GM18502 (cell line): ENCODE results near the gene PRR7.
A peak's percentile ranks its signal among the peaks of the same experiment; 100 is the strongest.

ENCODE experiments used
- ATAC-seq: cut with Tn5 transposase; IDR thresholded peaks from one replicate; pipeline ENCODE4 v1.9.1; 2021; ENCODE audit warnings: mild to moderate bottlenecking; ENCODE audit not compliant: unreplicated experiment, poor library complexity

The PRR7 gene

DNA sequence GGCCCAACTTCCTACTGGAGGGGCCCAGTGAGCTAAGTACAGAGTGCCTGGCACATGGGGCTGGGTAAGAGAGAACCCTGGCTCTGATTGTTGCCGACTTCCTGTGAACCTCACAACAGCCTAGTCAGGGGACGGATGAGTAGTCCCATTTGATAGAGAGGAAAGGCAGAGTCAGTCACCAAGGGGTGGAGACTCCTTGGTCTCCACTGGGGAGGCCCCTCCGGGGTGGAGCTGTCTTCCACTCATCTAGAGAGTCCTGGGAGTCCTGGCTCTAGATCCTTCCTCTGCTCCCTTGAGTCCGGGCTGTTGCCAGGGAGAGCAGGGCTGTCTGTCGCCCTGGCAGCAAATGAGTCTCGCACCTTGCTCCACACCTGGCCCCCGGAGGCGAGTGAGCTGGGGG, 12.2 kb upstream of the PRR7 start:
- no peak for ATAC-seq

- no peak for ATAC-seq
Observed at GRCh38 chr5:177434942-177435738, 11.5 kb upstream of the PRR7 start.

DNA sequence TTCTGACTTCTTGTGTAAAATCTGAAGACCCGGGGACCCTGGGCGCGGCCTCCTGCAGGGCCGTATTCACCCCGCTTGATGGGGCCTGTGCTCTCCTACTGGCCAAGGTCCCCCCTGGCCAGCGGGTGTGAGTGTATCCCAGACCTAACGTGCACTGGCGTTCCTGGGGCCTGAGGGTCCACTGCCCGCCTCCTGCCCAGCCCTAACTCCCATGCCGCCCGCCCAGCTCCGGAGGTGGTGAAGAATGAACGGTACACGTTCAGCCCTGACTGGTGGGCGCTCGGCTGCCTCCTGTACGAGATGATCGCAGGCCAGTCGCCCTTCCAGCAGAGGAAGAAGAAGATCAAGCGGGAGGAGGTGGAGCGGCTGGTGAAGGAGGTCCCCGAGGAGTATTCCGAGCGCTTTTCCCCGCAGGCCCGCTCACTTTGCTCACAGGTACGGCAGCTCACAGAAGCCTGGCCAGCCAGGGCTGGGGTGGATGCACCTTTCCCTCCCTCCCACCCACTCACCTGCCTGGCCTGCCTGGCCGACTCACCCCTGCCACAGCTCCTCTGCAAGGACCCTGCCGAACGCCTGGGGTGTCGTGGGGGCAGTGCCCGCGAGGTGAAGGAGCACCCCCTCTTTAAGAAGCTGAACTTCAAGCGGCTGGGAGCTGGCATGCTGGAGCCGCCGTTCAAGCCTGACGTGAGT, 10.6 kb upstream of the PRR7 start:
- ATAC-seq: no peak

GRCh38 chr5:177437623-177438022, 9.0 kb upstream of the PRR7 start:
- no peak for ATAC-seq

- ATAC-seq: no peak
Observed at GRCh38 chr5:177438468-177438867, 8.1 kb upstream of the PRR7 start.

DNA sequence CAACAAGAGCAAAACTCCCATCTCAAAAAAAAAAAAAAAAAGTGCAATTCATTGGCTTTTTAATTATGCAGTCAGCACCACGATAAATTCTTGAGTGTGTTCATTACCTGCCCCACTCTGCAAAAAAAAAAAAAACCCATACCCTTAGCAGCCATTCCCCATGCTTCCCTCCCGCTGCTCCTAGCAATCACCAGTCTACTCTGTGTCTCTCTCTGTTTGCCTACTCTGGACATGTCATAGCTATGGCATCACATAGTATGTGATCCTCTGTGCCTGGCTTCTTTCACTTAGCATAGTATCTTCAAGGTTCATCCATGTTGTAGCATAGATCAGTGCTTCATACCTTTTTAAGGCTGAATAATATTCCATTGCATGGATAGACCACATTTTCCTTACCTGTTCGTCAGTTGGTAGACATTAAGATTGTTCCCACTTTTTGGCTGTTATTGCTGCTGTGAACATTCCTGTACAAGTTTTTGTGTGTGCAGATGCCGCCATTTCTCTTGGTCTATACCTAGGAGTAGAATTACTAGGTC, 7.0 kb upstream of the PRR7 start:
- no peak for ATAC-seq

DNA sequence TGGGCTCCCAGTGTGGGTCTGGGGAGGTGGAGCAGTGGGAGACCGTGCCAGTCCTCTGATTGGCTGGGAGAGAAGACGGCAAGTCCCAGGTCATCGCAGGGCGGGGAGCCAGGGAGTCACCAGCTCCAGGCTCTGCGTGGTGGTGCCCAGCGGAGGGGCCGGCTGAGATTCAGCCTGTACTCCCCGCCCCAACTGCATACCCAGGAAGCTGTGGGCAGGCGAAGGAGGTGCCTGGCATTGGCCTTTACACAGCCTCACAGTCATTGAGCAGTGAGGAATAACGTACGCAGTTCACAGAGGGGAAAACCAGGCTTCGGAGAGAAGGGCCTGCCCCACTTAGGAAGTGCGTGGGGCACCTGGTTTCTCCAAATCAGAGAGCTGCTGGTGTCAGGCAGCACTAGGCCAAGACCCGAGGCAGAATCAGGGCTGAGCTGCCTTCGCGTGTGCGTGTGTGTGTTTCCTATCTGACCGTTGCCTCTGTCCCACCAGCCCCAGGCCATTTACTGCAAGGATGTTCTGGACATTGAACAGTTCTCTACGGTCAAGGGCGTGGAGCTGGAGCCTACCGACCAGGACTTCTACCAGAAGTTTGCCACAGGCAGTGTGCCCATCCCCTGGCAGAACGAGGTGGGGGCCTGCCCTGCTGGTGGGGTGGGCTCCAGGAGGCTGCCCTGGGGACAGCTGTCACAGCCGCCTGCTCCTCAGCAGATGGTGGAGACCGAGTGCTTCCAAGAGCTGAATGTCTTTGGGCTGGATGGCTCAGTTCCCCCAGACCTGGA, 6.2 kb upstream of the PRR7 start:
- ATAC-seq: no peak

DNA sequence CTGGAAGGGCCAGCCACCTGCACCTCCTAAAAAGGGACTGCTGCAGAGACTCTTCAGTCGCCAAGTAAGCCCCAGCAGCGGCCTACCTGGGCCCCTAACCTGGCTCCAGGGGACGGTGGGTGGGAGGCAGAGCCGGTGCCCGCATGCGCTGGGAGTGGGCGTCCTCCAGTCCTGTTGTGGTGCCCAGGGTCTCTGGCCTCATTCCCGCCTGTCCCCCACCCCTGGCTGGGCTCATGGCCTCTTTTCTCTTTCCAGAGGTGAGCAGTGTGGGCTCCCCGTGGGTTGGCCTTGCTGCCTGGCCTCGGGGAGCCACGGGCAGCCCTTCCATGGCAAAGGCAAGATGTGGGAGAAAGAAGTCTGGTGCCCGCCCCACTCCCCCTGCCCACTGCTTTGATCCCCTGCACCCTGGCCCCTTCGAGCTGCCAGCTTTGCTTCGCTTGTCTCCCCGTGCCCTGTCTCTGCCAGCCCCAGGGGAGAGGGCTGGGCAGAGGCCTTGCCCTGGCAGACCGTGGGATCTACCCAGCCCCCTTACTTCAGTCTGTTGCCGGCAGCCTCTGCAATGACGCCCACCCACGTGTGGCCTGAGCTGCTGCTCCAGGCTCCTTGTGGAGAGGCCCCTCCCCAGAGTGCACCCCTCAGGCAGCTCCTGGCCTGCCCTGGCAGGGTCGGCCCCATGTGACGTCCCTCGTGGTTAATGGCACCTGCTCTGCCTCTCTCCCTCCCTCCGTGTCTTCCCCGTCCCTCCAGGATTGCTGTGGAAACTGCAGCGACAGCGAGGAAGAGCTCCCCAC, 5.4 kb upstream of the PRR7 start:
- ATAC-seq: no peak

- no peak for ATAC-seq
Observed at GRCh38 chr5:177442066-177442826, 4.4 kb upstream of the PRR7 start.

DNA sequence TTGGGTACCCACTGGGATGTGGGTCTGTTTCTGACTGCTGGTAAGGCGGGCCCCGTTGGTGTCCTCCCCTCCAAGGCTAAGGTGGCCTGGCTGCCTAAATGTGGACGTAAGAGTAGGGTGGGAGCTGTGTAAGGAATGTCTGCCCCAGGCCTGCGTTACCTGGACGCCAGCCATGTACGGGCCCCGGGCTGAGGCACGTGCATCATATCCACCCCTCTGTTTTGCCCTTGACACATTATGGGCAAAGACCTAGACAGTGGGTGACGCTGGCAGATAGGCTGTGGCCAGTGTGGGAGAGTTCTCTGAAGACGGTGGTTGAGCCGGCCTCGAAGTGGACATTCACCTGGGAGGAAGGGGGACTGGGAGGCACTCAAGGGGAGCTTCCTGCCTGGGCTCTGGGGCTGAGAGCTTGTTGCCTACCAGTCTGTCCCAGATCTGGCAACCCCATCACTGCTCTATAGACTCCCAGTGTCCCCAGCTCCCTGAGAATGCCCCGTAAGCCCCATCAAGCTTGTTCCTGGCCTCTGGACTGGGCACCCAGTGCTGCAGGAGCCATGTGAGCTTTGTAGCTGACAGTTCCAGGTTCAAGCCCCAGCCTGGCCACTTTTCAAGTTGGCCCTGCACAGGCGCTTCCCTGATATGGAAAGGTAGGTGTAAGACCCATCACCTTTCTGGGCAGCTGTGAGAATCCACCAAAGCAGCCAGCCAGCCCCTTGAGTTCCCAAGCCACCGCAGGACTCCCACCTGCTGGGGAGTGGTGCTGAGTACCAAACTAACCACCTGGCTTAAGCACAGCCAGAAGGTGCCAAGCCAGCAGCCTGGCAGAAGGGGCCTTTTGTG, 3.2 kb upstream of the PRR7 start:
- no peak for ATAC-seq

DNA sequence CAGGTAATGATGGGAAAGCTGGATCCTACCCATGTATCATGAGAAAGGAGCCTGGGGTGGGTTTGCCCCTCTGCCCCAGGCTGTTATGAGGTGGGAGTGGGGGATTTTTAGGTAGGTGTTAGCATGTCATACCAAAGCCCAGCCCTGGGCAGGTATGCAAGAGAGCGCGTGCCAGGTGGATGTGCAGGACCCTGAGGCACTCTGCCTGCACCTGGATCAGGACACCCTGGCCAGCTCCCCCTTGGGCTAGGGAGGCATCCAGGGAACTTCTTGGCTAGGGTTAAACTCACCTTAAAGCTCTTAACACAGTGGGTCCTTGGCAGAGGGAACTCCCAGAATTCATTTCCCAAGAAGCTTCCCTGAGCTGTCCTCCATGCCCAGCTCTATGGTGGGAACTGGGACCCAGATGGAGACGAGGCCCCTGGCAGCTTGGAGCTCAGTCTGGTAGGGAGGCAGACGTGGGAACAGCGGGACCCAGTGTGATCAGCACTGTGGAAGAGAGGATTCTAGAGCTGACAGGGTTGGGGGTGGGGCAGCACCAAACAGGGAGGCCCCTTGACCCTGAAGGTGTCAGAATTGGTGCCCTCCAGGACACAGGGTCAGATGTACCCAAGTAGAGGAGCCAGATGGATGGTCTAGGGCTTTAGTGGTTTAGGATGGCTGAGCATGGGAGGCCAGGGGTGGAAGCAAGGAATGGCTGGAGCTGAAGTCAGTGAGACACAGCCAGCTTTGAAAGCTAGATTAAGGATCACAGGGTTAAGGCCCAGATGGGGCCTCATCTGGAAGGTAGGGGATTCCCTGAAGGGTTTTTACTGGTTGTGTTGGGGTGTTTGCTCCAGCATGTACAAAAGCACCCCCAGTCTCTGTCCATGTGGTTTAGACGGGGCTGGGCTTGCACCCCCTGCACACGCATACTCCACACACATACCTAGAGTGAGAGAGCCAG, 2.2 kb upstream of the PRR7 start:
- ATAC-seq: no peak

DNA sequence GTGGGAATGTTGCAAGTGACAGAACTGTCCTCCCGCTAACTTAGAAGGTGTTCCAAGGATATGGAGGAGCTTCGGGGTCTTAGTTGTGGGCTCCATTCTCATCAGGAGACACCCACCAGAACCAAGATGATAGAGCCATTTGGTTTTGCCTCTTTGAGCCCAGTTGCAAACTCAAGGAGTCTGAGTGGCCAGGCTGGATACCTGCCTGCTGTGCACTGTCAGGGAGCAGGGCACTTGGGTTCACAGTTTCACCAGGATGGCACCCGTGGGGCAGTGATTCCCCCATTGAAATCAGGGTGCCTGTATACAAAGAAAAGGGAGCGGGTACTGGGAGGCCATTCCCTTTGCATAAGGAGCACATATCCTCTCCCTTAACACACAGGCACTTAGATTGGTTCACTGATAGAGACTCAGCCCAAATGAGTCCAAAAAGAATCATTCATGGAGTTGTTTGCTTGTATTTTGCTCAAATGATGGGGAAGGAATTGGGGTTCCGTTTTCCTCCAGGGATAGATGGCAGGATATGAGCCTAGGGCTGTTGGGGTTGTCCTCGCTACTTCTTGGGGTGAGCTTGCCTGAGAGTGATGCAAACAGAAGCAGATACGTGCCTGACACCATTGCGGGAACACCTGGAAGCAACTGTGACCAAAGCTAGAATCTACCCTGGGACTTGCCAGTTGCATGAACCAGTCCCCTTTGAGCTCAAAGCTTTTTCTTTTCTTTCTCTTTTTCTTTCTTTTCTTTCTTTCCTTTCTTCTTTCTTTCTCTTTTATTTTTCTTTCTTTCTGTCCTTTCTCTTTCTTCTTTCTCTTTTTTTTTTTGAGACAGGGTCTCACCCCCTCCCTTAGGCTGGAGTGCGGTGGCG, 1.3 kb upstream of the PRR7 start:
- no peak for ATAC-seq

DNA sequence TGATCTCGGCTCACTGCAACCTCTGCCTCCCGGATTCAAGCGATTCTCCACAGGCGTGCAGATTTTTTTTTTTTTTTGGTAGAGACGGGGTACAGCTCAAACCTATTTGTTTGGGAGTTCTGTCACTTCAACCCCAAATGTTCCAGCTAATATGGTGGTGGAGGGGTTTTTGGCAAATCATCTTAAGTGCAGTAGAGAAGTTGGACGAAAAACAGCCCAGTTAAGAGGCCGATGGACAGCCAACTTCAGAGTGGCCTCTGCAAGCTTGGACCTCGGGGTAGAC, 756 bp upstream of the PRR7 start:
- ATAC-seq: no peak

- ATAC-seq: peak; percentile 39
Observed at GRCh38 chr5:177447066-177447610, 524 bp downstream of the PRR7 start.

GRCh38 chr5:177447611-177448243, 1.1 kb downstream of the PRR7 start:
- no peak for ATAC-seq
